Adrenal gland (tissue), 5 donors: ENCODE data around the gene TMEM273.

ENCODE experiments used
- CTCF ChIP-seq, 6 experiments: fragments of 450-650 bp in 4 of 6; fragments of 200-600 bp in 2 of 6; sonication (generic) in 1 of 6; IDR thresholded peaks; 1 replicate in 5 of 6; 2 replicates in 1 of 6; pipeline versions ENCODE4 v1.5.1 to v1.8.0; 2016 to 2021; ENCODE audit warnings: antibody characterized with exemption in 6 of 6, mild to moderate bottlenecking in 2 of 6, moderate library complexity in 1 of 6
- POLR2A ChIP-seq, 2 donors: fragments of 450-650 bp; IDR thresholded peaks; one replicate each; pipeline ENCODE4 v1.6.1; 2017; ENCODE audit warnings: antibody characterized with exemption in 2 of 2, mild to moderate bottlenecking in 2 of 2, moderate library complexity in 1 of 2
- donor health status: DM: no; HTN: no; CAD: no.

GRCh38 chr10:49184642-49185111 is 3.5 kb downstream of the TMEM273 start:
- no peak for TF ChIP-seq CTCF (IDR thresholded peaks at IDR 0.05)
- TF ChIP-seq POLR2A (IDR thresholded peaks at IDR 0.05), result no peak
